Esophagus squamous epithelium (tissue), 4 donors: ENCODE results near the gene GREM2.

Experiments used
- CTCF ChIP-seq, 6 experiments: fragments of 450-650 bp in 4 of 6; fragments of 200-600 bp in 2 of 6; sonication (generic) in 2 of 6; IDR thresholded peaks; one replicate each; pipeline ENCODE4 v1.5.1; 2016 to 2019; ENCODE audit warnings: antibody characterized with exemption in 6 of 6, mild to moderate bottlenecking in 4 of 6, moderate library complexity in 4 of 6
- POLR2A ChIP-seq, 4 donors: fragments of 450-650 bp; IDR thresholded peaks; one replicate each; pipeline ENCODE4 v1.6.1; 2017; ENCODE audit warnings: antibody characterized with exemption in 4 of 4, mild to moderate bottlenecking in 4 of 4, moderate library complexity in 3 of 4

- TF ChIP-seq CTCF (IDR thresholded peaks at IDR 0.05) (no peak), POLR2A (IDR thresholded peaks at IDR 0.05) (no peak)
Observed at GRCh38 chr1:240478536-240478935, 133.4 kb downstream of the GREM2 start.
